Breast epithelium (tissue), 3 donors: Measurements from ENCODE around the gene MAN1C1.

Experiments used
- POLR2A ChIP-seq: fragments of 450-650 bp; IDR thresholded peaks from one replicate; pipeline ENCODE4 v1.6.1; 2016; ENCODE audit warnings: antibody characterized with exemption, mild to moderate bottlenecking, moderate library complexity
- POLR2AphosphoS5 ChIP-seq, 3 donors: sonication (generic); formaldehyde crosslinking; IDR thresholded peaks; one replicate each; pipeline ENCODE4 v1.6.1; 2017; ENCODE audit warnings: antibody characterized with exemption in 3 of 3

DNA sequence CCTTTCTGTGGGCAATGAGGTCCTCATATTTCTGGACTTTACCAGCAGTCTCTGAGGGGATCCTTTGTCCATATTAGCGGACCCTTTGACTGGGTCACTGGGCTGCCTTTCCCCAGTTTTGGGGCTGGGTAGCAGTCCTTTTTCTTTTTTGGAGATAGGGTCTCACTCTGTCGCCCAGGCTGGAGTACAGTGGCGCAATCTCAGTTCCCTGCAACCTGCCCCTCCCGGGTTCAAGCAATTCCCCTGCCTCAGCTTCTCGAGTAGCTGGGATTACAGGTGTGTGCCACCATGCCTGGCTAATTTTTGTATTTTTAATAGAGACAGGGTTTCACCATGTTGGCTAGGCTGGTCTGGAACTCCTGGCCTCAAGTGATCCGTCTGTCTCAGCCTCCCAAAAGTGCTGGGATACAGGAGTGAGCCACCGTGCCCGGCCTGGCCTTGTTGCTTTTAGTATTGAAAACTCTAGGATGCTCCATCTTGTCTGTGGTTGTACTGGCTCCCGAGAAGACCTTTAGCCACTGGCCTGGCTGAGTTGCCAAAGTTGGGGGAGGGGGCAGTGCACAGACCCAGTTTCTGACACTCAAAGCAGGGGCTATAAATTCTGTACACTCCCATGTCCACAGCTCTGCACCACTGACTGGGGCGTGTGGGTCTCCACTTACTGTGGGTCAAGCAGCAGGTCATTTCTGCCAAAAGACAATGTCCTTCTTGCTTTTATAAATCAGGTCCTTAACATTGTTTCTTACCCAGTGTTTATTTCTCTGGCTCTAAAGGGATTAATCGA, 33.1 kb downstream of the MAN1C1 start:
- no peak for TF ChIP-seq POLR2AphosphoS5 (IDR thresholded peaks at IDR 0.05)
- no peak for TF ChIP-seq POLR2A
